HepG2 (cell line): ENCODE results near the gene SEMA3B. TPM values are rescaled to one million over a fixed set of nuclear protein-coding genes. Genes with fewer than 3 reads are reported as not detected.

ENCODE experiments used
- ADNP ChIP-seq: sonication (generic); formaldehyde crosslinking; IDR thresholded peaks from 2 replicates; pipeline ENCODE4 v1.4.0; 2020; ENCODE audit warnings: missing genetic modification reagents
- CEBPZ ChIP-seq: IDR thresholded peaks from 2 replicates; pipeline ENCODE4 v1.6.1; 2012; ENCODE audit warnings: low read length, improper control_type of control experiment
- CENPX ChIP-seq: sonication (generic); formaldehyde crosslinking; IDR thresholded peaks from 2 replicates; pipeline ENCODE4 v1.9.0; 2021; ENCODE audit warnings: mild to moderate bottlenecking, missing genetic modification reagents, moderate library complexity
- HNRNPK ChIP-seq: fragments of 200-400 bp; formaldehyde crosslinking; IDR thresholded peaks from 2 replicates; pipeline ENCODE4 v1.6.1; 2018; ENCODE audit warnings: low read length, low read depth, moderate library complexity, mild to moderate bottlenecking; ENCODE audit not compliant: poor library complexity, severe bottlenecking
- KLF9 ChIP-seq: IDR thresholded peaks from 2 replicates; pipeline ENCODE4 v1.6.1; 2016; ENCODE audit warnings: low read depth
- KMT2A ChIP-seq: sonication (generic); formaldehyde crosslinking; IDR thresholded peaks from 2 replicates; pipeline ENCODE4 v1.4.0; 2020; ENCODE audit warnings: missing genetic modification reagents
- MBD4 ChIP-seq: IDR thresholded peaks from 2 replicates; pipeline ENCODE4 v1.6.1; 2012; ENCODE audit warnings: low read length, inconsistent platforms, borderline replicate concordance
- PLRG1 ChIP-seq: fragments of 450-650 bp; conservative IDR thresholded peaks from 2 replicates; pipeline ENCODE4 v1.6.1; 2016
- STAT5B ChIP-seq: sonication (generic); formaldehyde crosslinking; IDR thresholded peaks from 2 replicates; pipeline ENCODE4 v1.4.0; 2020; ENCODE audit warnings: missing genetic modification reagents
- TRIM24 ChIP-seq: sonication (generic); formaldehyde crosslinking; IDR thresholded peaks from 2 replicates; pipeline ENCODE4 v1.8.0; 2022; ENCODE audit warnings: mild to moderate bottlenecking, missing genetic modification reagents
- ZFP36L2 ChIP-seq: sonication (generic); formaldehyde crosslinking; IDR thresholded peaks from 2 replicates; pipeline ENCODE4 v1.4.0; 2020; ENCODE audit warnings: missing genetic modification reagents
- ZNF275 ChIP-seq: sonication (generic); formaldehyde crosslinking; IDR thresholded peaks from 2 replicates; pipeline ENCODE4 v1.8.0; 2022; ENCODE audit warnings: missing genetic modification reagents, mild to moderate bottlenecking, inconsistent platforms, borderline replicate concordance
- ZNF496 ChIP-seq: sonication (generic); formaldehyde crosslinking; IDR thresholded peaks from 2 replicates; pipeline ENCODE4 v1.8.1; 2023; ENCODE audit warnings: mild to moderate bottlenecking, moderate library complexity, missing genetic modification reagents; ENCODE audit not compliant: insufficient replicate concordance
- ZNF577 ChIP-seq: sonication (generic); formaldehyde crosslinking; IDR thresholded peaks from 2 replicates; pipeline ENCODE4 v1.4.0; 2020; ENCODE audit warnings: mild to moderate bottlenecking, low read depth, missing genetic modification reagents, borderline replicate concordance
- ZNF777 ChIP-seq: sonication (generic); formaldehyde crosslinking; IDR thresholded peaks from 2 replicates; pipeline ENCODE4 v1.4.0; 2020; ENCODE audit warnings: missing genetic modification reagents
- polyA plus RNA-seq, 8 experiments: library from polyadenylated mRNA; depleted of rRNA in 3 of 8; stranded (reverse) in 7 of 8; unstranded in 1 of 8; fragments of >200 nt; fragmentation: Illumina TruSeq in 4 of 8; extraction: Trizol in 4 of 8; gene quantifications; 2 replicates each; pipeline versions ENCODE4 v1.2.1 to v1.2.3, GENCODE V29; 2011 to 2016; ENCODE audit warnings: low read depth in 4 of 8, missing spikeins in 1 of 8, mixed read lengths in 1 of 8; ENCODE audit not compliant: insufficient read depth in 1 of 8
- total RNA-seq, 5 experiments: library from RNA; depleted of rRNA; stranded (reverse); fragments of >200 nt; fragmentation: Illumina TruSeq; extraction: Trizol; gene quantifications; 2 replicates each; pipeline ENCODE4 v1.2.3, GENCODE V29; 2016; ENCODE audit warnings: low read depth in 1 of 5
- TF ChIP-seq, protein P1 (sequence below): IDR thresholded peaks from 2 replicates; pipeline ENCODE4 v1.6.1; 2016; ENCODE audit warnings: missing compliant biosample characterization, missing genetic modification reagents, borderline replicate concordance
- TF ChIP-seq, protein P2 (sequence below), 2 experiments: sonication (generic) in 1 of 2; formaldehyde crosslinking in 1 of 2; IDR thresholded peaks; 2 replicates each; pipeline versions ENCODE4 v1.5.1 to v1.6.1; 2011 to 2020; ENCODE audit warnings: borderline replicate concordance in 1 of 2, low read depth in 1 of 2, low read length in 1 of 2, mild to moderate bottlenecking in 1 of 2, missing genetic modification reagents in 1 of 2, moderate library complexity in 1 of 2
- TF ChIP-seq, protein P3 (sequence below): sonication (generic); formaldehyde crosslinking; IDR thresholded peaks from 2 replicates; pipeline ENCODE4 v1.8.0; 2022; ENCODE audit warnings: missing genetic modification reagents, mild to moderate bottlenecking, borderline replicate concordance
- TF ChIP-seq, protein P4 (sequence below): sonication (generic); formaldehyde crosslinking; IDR thresholded peaks from 2 replicates; pipeline ENCODE4 v1.9.0; 2021; ENCODE audit warnings: missing genetic modification reagents, mild to moderate bottlenecking, borderline replicate concordance

The SEMA3B gene
- total and polyA plus RNA-seq, 2 of the 13 experiments (the other 11 are each of a cell fraction or from before 2014, with no cell fraction given): 93.2 to 158 TPM

GRCh38 chr3:50322386-50323091 is 53.6 kb downstream of the SEMA3B start, which contains the start of gene HYAL2 (continued):
- TF ChIP-seq CEBPZ (no peak), ZFP36L2 (no peak), MBD4 (no peak), HNRNPK (no peak), ZNF496 (CRISPR knock-in tag) (no peak), ZNF577 (CRISPR knock-in tag) (no peak), ZNF777 (CRISPR knock-in tag) (no peak), ADNP (CRISPR knock-in tag) (no peak), STAT5B (CRISPR knock-in tag) (no peak), CENPX (CRISPR knock-in tag) (no peak), PLRG1 (no peak), ZNF275 (CRISPR knock-in tag) (no peak), TRIM24 (CRISPR knock-in tag) (no peak), KLF9 (CRISPR knock-in tag) (no peak), KMT2A (no peak)
- TF ChIP-seq, protein P1, sequence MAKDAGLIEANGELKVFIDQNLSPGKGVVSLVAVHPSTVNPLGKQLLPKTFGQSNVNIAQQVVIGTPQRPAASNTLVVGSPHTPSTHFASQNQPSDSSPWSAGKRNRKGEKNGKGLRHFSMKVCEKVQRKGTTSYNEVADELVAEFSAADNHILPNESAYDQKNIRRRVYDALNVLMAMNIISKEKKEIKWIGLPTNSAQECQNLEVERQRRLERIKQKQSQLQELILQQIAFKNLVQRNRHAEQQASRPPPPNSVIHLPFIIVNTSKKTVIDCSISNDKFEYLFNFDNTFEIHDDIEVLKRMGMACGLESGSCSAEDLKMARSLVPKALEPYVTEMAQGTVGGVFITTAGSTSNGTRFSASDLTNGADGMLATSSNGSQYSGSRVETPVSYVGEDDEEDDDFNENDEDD (CRISPR knock-in tag): peak; percentile 14; the same call in 1 of the 2 replicates
- TF ChIP-seq, protein P2, sequence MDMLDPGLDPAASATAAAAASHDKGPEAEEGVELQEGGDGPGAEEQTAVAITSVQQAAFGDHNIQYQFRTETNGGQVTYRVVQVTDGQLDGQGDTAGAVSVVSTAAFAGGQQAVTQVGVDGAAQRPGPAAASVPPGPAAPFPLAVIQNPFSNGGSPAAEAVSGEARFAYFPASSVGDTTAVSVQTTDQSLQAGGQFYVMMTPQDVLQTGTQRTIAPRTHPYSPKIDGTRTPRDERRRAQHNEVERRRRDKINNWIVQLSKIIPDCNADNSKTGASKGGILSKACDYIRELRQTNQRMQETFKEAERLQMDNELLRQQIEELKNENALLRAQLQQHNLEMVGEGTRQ (IDR thresholded peaks at IDR 0.05; ENCODE audit: low read depth, low read length): no peak
- TF ChIP-seq, protein P2 (CRISPR knock-in tag; IDR thresholded peaks at IDR 0.05; ENCODE audit: borderline replicate concordance): no peak
- TF ChIP-seq, protein P3, sequence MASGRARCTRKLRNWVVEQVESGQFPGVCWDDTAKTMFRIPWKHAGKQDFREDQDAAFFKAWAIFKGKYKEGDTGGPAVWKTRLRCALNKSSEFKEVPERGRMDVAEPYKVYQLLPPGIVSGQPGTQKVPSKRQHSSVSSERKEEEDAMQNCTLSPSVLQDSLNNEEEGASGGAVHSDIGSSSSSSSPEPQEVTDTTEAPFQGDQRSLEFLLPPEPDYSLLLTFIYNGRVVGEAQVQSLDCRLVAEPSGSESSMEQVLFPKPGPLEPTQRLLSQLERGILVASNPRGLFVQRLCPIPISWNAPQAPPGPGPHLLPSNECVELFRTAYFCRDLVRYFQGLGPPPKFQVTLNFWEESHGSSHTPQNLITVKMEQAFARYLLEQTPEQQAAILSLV (CRISPR knock-in tag): no peak
- TF ChIP-seq, protein P4, sequence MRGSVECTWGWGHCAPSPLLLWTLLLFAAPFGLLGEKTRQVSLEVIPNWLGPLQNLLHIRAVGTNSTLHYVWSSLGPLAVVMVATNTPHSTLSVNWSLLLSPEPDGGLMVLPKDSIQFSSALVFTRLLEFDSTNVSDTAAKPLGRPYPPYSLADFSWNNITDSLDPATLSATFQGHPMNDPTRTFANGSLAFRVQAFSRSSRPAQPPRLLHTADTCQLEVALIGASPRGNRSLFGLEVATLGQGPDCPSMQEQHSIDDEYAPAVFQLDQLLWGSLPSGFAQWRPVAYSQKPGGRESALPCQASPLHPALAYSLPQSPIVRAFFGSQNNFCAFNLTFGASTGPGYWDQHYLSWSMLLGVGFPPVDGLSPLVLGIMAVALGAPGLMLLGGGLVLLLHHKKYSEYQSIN: no peak
